ENCODE measurements around the gene HOXD4. TPM values are rescaled to one million over a fixed set of nuclear protein-coding genes. Genes with fewer than 3 reads are reported as not detected.

HOXD4 gene
- total and polyA plus RNA-seq, 2 of the 4 experiments (the other 2 are of a cell fraction): not detected

- Histone ChIP-seq H2BK20ac (ENCODE audit: low read depth, low read length) (no peak within 1 kb of the TSS), H3K27me3 (ENCODE audit: control insufficient read depth, insufficient read depth, low read length) (peaks cover 93% of the 10 kb centered on the region), H2BK15ac (ENCODE audit: low read depth, low read length) (no peak within 1 kb of the TSS), H3K23ac (ENCODE audit: low read depth, low read length) (no peak within 1 kb of the TSS), H3K27ac (ENCODE audit: insufficient read depth, low read length) (no peak within 1 kb of the TSS), H3K9me1 (ENCODE audit: insufficient read depth, low read length) (no peaks in the 10 kb centered on the region), H2AK9ac (replicated peaks; ENCODE audit: low read depth, low read length, poor library complexity) (no peak within 1 kb of the TSS), H3K36me3 (ENCODE audit: control insufficient read depth, insufficient read depth, low read length) (no peaks in the 10 kb centered on the region), H3K4ac (ENCODE audit: low read depth, low read length) (no peak within 1 kb of the TSS), H3K14ac (replicated peaks; ENCODE audit: low read depth, low read length) (no peak within 1 kb of the TSS), H2BK5ac (ENCODE audit: low read depth, low read length, poor library complexity, severe bottlenecking) (no peak within 1 kb of the TSS), H2AK5ac (ENCODE audit: low read depth, low read length) (no peak within 1 kb of the TSS), H3K9ac (ENCODE audit: low read depth, low read length) (no peak within 1 kb of the TSS), H3K56ac (ENCODE audit: extremely low read depth, insufficient read depth, low read length) (no peak within 1 kb of the TSS), H3K9me3 (ENCODE audit: control insufficient read depth, insufficient read depth, low read length) (peaks cover 12% of the 10 kb centered on the region), H3K79me1 (ENCODE audit: low read depth in 1 of 2, low read length in 2 of 2) (no peaks in the 10 kb centered on the region), H3K4me1 (ENCODE audit: control insufficient read depth, insufficient read depth, low read length) (no peaks in the 10 kb centered on the region), H4K91ac (ENCODE audit: insufficient read depth, low read depth, low read length) (no peak within 1 kb of the TSS), H3K4me3 (ENCODE audit: insufficient read depth, low read depth, low read length) (no peak within 1 kb of the TSS), H4K20me1 (ENCODE audit: insufficient read depth, low read length) (no peaks in the 10 kb centered on the region), H3K18ac (ENCODE audit: low read depth, low read length) (no peak within 1 kb of the TSS), H2BK120ac (ENCODE audit: low read depth, low read length) (no peak within 1 kb of the TSS), H3K4me2 (ENCODE audit: low read depth, low read length) (no peak within 1 kb of the TSS), H4K5ac (ENCODE audit: low read depth, low read length) (no peak within 1 kb of the TSS), H2AFZ (replicated peaks; ENCODE audit: low read length, poor library complexity) (peak within 1 kb of the TSS; percentile 16), H4K8ac (ENCODE audit: low read depth in 2 of 2, low read length in 2 of 2) (no peak within 1 kb of the TSS)
- CTCF ChIA-PET: interaction anchor here (1.5 kb wide), 1 partner anchor 438 kb away, joined by 4 read pairs; no protein-coding TSS in a partner anchor
- dilution Hi-C loops (cut with HindIII; ENCODE audit: low sequenced_read_pairs, unreplicated experiment): no loop called here
- POLR2A ChIA-PET (ENCODE audit: unreplicated experiment): no interaction called here
- intact Hi-C loops (cut with micrococcal nuclease): no loop called here
- 7% methylated on average over 8 of the region's 66 CpGs; no CpG with 5 or more reads in 1 of the 2 experiments for WGBS, 2 experiments (ENCODE audit: extremely low coverage in 2 of 2, insufficient read length in 1 of 2)
- no peak for TF ChIP-seq MAZ (IDR thresholded peaks at IDR 0.05; ENCODE audit: borderline replicate concordance, low read depth, low read length)
- no peak for TF ChIP-seq RFX5 (IDR thresholded peaks at IDR 0.05; ENCODE audit: low read depth, low read length)
- TF ChIP-seq MXI1 (IDR thresholded peaks at IDR 0.05; ENCODE audit: borderline replicate concordance, low read depth, low read length): no peak
- TF ChIP-seq BHLHE40 (IDR thresholded peaks at IDR 0.05; ENCODE audit: low read depth, low read length): no peak
- no peak for TF ChIP-seq NFE2L2 (IDR thresholded peaks at IDR 0.05; ENCODE audit: low read depth, low read length)
- no peak for TF ChIP-seq POLR2A (IDR thresholded peaks at IDR 0.05; ENCODE audit: low read depth, low read length)
- no peak for TF ChIP-seq RCOR1 (IDR thresholded peaks at IDR 0.05; ENCODE audit: insufficient replicate concordance, low read length)
- TF ChIP-seq RAD21 (IDR thresholded peaks at IDR 0.05; ENCODE audit: low read length): no peak
- TF ChIP-seq CHD1 (IDR thresholded peaks at IDR 0.05; ENCODE audit: low read depth, low read length): no peak
- no peak for TF ChIP-seq SMC3 (IDR thresholded peaks at IDR 0.05; ENCODE audit: low read depth, low read length)
- BruUV-seq (replicated peaks): no TSS peak
- no peak for ATAC-seq (ENCODE audit: low read depth)
- in situ Hi-C loops (cut with MboI; ENCODE audit: low sequenced_read_pairs): no loop called here
- no peak for DNase-seq
Observed at GRCh38 chr2:176115883-176116813, 35.2 kb upstream of the HOXD4 start, which contains the start of gene HOXD10. Gene HOXD10, plus strand, starts transcription at chr2:176116778. Its CDS starts 56 bp downstream, at chr2:176116834.
